GM21576 (cell line): ENCODE data around the gene HELZ2.

Source experiments
- ATAC-seq: cut with Tn5 transposase; IDR thresholded peaks from one replicate; pipeline ENCODE4 v1.9.1; 2021; ENCODE audit warnings: mild to moderate bottlenecking, moderate library complexity; ENCODE audit not compliant: unreplicated experiment

Gene HELZ2

DNA sequence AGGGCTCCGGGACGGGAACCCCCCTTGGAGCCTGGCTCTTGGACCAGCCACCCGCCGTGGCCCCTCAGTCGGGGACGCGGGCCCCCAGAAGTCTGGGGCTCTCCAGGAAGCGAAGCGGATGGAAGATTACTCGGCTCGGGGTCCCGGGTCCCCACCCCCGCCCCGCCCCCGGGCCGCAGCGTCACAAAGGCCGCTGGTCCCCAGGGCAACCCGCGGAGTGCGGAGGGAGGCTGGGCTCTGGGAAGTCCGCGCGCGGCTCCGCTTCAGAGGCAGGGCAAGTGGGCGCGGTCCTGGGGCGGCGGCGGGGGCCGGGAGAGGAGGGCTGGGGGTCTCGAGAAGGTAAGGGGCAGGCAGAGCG, 20.1 kb downstream of the HELZ2 start, which contains the start of gene FNDC11:
Gene FNDC11, plus strand, starts transcription at position 227 of the 358 bp plus-strand sequence. CDS start 1,505 bp downstream, outside the sequence.
- peak; percentile 28 for ATAC-seq

DNA sequence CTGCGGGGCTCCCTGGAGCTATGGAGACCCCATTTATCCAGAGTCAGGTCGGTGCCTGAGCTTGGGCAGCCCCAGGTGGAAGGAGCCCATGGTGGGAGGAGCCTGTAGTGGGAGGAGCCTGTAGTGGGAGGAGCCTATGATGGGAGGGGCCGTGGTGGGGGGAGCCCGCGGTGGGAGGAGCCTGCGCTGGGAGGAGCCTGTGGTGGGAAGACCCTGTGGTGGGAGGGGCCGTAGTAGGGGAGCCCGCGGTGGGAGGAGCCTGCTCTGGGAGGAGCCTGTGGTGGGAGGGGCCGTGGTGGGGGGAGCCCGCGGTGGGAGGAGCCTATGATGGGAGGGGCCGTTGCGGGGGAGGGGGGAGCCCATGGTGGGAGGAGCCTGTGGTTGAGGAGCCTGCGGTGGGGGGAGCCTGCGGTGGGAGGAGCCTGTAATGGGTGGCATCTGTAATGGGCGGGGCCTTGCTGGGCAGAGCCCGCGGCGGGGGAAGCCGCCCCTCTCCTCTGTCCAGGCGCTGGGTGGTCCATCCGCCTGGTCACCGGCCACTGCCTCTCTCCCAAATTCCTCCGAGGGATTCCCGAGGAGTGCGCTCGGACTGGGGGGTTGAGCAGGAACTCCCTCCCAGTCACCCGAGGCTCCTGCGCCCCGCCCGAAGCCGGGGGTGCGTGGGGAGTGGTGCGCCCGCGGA, 20.6 kb downstream of the HELZ2 start:
- peak; percentile 33 for ATAC-seq

- peak; percentile 43 for ATAC-seq
Measured at GRCh38 chr20:63552481-63553249, 21.4 kb downstream of the HELZ2 start.

GRCh38 chr20:63551068-63551467, 23.0 kb downstream of the HELZ2 start:
- no peak for ATAC-seq

- no peak for ATAC-seq
Measured at GRCh38 chr20:63549679-63550282, 24.3 kb downstream of the HELZ2 start.

DNA sequence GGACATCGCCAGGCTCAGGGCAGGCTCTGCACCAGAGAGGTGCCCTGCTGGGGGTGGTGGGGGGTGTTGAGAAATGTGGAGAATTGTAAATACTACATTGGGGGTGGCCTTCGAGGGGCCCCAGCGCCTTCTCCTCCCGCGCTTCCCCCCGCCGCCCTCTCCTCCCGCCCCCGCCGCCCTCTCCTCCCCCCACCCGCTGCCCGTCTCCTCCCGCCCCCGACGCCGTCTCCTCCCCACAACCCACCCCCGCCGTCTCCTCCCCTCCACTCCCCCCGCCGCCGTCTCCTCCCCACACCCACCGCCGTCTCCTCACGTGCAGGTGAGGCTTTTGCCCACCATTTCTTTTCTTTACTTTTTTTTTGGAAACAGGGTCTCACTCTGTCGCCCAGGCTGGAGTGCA, 25.0 kb downstream of the HELZ2 start:
- ATAC-seq, result no peak

DNA sequence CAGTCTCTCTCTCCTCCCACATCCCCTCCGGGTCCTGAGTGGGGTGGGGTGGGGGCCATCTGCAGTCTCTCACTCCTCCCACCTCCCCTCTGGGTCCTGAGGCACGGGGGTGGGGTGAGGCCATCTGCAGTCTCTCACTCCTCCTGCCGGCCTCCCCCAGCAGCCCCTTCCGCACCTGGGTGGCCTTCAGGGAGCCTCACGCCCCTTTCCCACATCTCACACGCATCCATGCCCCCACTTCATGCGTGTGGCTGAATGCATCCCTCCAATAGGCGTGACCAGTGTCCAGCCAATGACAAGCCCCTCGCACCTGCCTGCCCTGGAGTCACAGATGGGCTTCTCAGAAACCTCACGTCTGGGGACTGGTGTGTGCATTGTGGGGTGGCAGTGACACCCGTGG, 25.5 kb downstream of the HELZ2 start:
- no peak for ATAC-seq

DNA sequence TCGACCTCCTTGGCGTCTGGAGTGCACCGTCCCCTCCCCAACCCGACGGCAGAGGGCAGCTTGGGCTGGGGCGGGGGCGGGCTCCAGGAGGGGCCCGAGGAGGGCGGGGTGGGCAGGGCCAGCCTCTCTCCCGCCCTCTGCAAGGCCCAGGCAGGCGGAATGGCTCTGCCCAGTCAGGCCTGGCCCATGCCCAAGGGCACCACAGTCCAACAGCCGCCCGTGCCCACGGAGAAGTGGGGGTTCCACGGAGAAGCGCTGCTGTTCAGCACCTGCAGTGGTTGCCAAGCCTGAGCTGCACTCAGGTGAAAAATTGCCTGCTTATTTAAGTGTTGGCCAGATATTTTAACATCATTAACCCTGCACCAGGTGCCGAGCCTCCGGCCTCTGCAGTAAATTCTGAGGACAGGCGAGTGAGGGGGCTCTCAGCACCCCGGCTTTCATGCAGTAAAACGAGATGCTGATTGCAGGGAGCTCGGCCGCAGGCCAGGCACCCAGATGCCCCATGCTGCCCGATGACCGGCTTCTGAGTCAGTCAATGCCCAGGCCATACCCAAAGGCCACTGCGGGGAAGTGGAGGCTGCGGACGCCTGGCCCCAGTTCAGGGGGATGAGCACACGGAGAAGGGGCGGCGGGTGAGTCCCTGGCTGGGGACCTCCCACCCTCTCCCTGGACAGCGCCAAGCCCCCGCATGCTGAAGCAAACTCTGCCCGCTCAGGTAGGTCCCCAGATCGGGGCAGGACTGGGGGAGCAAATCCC, 26.1 kb downstream of the HELZ2 start, which contains the start of gene SRMS:
Gene SRMS, minus strand, starts transcription at position 25 of the 756 bp plus-strand sequence. CDS start 286 bp downstream, outside the sequence.
- ATAC-seq, result no peak

DNA sequence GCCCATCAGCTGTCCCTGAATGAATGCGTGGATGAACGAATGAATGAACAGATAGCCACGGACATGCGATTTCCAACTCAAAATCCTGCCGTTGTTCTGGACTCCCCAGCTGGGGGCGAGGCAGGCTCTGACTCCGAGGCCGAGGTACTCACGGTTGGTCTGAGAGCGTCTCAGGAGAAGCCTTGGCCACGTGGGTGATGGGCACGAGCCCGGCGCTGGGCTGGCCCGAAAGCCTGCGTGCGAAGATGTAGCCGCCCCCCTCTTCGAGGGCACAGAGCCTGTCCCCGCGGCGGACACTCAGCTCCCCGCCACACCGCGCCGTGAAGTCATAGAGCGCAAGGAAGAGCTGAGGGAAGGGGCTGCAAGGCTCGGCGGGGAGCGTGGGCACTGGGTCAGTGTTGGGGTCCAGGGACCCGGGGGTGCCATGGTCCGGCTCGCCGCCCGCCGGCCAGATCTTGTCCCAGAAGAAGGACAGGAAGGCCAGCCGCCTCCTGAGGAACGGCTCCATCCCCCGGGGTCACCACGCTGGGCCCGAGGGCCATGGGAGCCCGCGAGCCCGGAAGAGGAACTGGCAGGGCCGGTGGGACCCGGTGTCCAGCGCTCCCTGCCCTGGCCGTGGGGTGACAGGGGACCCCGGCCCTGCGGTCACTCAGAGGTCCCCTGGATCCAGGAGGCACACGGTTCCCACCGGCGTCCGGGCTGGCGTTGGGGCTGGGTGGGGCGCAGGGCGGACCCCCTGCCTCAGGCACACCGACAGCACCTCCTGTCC, 26.9 kb downstream of the HELZ2 start:
- no peak for ATAC-seq

DNA sequence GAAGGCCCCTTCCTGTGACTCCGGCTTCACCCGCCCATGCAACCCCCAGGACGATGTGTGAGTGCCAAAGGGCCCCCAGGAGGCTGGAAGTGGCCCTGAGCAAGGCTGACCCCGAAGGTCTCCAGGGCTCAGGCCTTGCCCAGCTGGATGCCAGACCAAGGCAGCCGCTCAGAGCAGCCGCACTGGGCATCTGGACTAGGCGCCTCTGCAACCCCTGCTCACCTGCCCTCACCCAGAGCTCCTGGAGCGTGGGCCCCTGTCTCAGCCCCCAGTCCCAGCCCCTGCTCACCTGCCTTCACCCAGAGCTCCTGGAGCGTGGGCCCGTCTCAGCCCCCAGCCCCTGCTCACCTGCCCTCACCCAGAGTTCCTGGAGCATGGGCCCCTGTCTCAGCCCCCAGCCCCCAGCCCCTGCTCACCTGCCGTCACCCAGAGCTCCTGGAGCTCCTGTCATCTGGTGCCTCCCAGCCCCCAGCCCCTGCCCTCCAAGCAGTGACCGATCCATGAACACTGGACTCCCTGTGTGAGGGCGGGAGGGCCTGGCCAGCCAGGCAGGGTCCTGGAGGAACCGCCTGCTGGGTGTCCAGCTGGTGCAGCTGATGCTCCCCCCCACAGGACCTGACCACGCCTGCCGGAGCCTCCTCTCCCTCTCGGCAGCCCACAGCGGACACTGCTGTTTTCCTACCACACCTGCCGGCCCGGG, 27.6 kb downstream of the HELZ2 start:
- no peak for ATAC-seq

- no peak for ATAC-seq
Measured at GRCh38 chr20:63545814-63546213, 28.2 kb downstream of the HELZ2 start.

DNA sequence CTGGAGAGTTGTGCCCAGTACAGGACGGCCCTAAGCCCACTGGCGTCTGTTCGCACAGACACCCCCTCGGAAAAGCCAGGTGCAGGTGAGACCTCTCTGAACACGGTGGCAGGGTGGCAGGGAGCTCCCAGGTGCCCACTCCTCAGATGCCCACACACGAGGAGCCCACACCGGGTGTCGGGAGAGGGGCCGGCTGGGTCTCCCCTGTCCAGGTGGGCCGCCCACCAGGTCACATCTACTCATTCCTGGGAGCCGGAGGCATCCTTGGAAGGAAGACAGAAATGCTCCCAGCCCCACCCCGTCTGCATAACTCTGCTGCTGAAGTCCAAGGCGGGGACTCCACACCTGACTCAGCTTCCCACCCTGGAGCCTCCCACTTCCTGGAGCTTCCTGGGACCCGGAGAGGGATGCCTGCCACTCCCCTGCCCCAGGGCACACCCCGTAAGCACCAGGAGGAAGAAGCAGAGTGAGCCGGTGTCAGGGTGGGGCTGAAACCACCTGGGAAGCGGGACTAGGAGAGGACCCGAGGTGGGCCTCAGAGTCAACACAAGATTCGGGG, 29.0 kb downstream of the HELZ2 start:
- ATAC-seq, result no peak

GRCh38 chr20:63544241-63544957, 29.6 kb downstream of the HELZ2 start:
- ATAC-seq, result no peak

DNA sequence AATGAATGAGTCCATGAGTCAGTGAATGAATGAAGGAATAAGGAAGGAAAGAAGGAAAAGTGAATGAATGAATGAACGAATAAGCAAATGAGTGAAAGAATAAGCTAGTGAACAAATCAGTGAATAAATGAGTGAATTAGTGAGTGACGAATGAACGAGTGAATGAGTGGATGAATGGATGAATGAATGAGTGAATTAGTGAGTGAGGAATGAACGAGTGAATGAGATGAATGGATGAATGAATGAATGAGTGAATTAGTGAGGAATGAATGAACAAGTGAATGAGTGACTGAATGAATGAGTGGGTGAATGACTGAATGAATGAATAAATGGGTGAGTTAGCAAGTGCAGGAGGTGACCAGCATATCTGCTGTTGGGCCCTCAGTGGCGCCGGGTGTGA, 30.3 kb downstream of the HELZ2 start:
- no peak for ATAC-seq

- ATAC-seq, result no peak
Measured at GRCh38 chr20:63543131-63543530, 30.9 kb downstream of the HELZ2 start.

DNA sequence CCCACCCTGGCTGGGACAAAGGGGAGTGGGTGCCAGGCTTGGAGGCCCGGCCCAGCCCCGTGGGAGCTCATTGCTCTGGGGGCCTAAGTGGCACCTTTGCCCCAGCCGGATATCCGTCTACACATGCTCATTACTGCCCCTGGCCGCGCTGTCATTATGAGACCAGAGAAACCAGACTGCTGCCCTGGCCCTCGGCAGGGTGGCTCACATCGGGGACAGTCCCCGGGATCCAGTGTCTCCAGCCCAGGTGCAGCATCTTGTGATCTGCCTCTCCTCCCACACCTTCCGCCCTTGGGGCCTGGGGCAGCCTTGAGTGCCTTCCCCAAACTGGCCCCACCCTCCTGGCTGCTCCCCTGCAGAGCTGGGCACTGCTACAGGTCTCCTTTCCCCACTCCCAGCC, 31.3 kb downstream of the HELZ2 start:
- no peak for ATAC-seq

- no peak for ATAC-seq
Measured at GRCh38 chr20:63542031-63542559, 31.9 kb downstream of the HELZ2 start.

DNA sequence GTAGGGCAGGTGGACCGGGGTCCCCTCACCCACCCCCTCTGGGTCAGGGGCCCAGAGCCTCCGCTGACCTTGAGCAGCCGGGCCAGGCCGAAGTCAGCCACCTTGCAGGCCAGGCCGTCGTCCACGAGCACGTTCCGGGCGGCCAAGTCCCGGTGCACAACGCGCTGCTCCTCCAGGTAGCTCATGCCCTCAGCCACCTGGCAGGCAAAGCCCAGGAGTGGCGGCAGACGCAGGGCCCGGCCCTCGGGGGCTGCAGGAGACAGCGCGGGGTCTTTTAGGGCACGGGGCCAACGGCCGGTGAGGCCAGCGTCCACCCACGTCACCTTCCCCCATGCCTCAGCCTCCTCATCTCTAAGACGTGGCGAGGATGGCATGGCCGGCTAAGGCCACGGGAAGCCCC, 32.7 kb downstream of the HELZ2 start:
- ATAC-seq, result no peak
